ENCODE measurements around the gene TACC2. TPM values are rescaled to one million over a fixed set of nuclear protein-coding genes. Genes with fewer than 3 reads are reported as not detected.
"Not testable (repeated sequence)": the region's sequence is repeated elsewhere in the genome, so short reads cannot be mapped to it uniquely, and the experiment has no call there.

Gene TACC2
- total RNA-seq, 1 donor from 2014 or later, result 10.7 TPM

GRCh38 chr10:122022276-122022675 lies 33.3 kb downstream of the TACC2 start:
- no peaks in the 10 kb centered on the region for H3K9me3 Mint-ChIP-seq
- H3K27me3 ChIP-seq, result no peaks in the 10 kb centered on the region
- no peak overlapping the region for H3K27ac Mint-ChIP-seq
- no peak overlapping the region for H3K27ac ChIP-seq
- H3K4me3 Mint-ChIP-seq, result no peak overlapping the region
- peaks cover 35% of the 10 kb centered on the region for H3F3A ChIP-seq (ENCODE audit: low read depth)
- H3K4me2 ChIP-seq, result no peak overlapping the region
- H3K27me3 Mint-ChIP-seq (ENCODE audit: insufficient read depth, low read depth), result peaks cover 14% of the 10 kb centered on the region
- no peak for DNase-seq (ENCODE audit: low spot score)
- H2AFZ ChIP-seq (replicated peaks), result no peak overlapping the region
- peaks cover 37% of the 10 kb centered on the region for H3K4me1 Mint-ChIP-seq
- H3K9ac ChIP-seq, result no peak overlapping the region
- H3K79me2 ChIP-seq (ENCODE audit: low read depth), result no peaks in the 10 kb centered on the region
- no peaks in the 10 kb centered on the region for H3K9me3 ChIP-seq (ENCODE audit: low read depth)
- peaks cover 36% of the 10 kb centered on the region for H3K4me1 ChIP-seq
- H3K36me3 ChIP-seq, result no peaks in the 10 kb centered on the region
- H3K4me3 ChIP-seq, result no peak overlapping the region
- no peaks in the 10 kb centered on the region for H4K20me1 ChIP-seq (ENCODE audit: low read depth)
- H3K36me3 Mint-ChIP-seq, result no peaks in the 10 kb centered on the region
- TF ChIP-seq EZH2phosphoT487 (IDR thresholded peaks at IDR 0.05) (no peak), CTCF (IDR thresholded peaks at IDR 0.05) (no peak), EZH2 (IDR thresholded peaks at IDR 0.05) (no peak)

- H3K36me3 Mint-ChIP-seq; H3K4me3 Mint-ChIP-seq; H3K27ac ChIP-seq; H3K4me3 ChIP-seq; H3K27ac Mint-ChIP-seq; H3K4me2 ChIP-seq; H3K9me3 ChIP-seq (ENCODE audit: low read depth); H3K9me3 Mint-ChIP-seq; H3K27me3 ChIP-seq; H3K9ac ChIP-seq; H3K36me3 ChIP-seq; H3K79me2 ChIP-seq (ENCODE audit: low read depth); DNase-seq (ENCODE audit: low spot score); H4K20me1 ChIP-seq (ENCODE audit: low read depth); H2AFZ ChIP-seq (replicated peaks): not testable (repeated sequence)
- Mint-ChIP-seq H3K27me3 (ENCODE audit: insufficient read depth, low read depth) (peaks cover 15% of the 10 kb centered on the region), H3K4me1 (peaks cover 33% of the 10 kb centered on the region)
- Histone ChIP-seq H3K4me1 (peaks cover 30% of the 10 kb centered on the region), H3F3A (ENCODE audit: low read depth) (peaks cover 29% of the 10 kb centered on the region)
Measured at GRCh38 chr10:122023257-122023656, 34.3 kb downstream of the TACC2 start.

GRCh38 chr10:122029499-122030199 lies 40.7 kb downstream of the TACC2 start:
- H3K9ac ChIP-seq, result no peak overlapping the region
- no peak for DNase-seq (ENCODE audit: low spot score)
- no peaks in the 10 kb centered on the region for H3K9me3 ChIP-seq (ENCODE audit: low read depth)
- no peak overlapping the region for H3K27ac ChIP-seq
- TF ChIP-seq EZH2phosphoT487 (IDR thresholded peaks at IDR 0.05) (no peak), EZH2 (IDR thresholded peaks at IDR 0.05) (no peak), CTCF (IDR thresholded peaks at IDR 0.05) (no peak)
- no peaks in the 10 kb centered on the region for H3F3A ChIP-seq (ENCODE audit: low read depth)
- Mint-ChIP-seq H3K36me3 (no peaks in the 10 kb centered on the region), H3K27me3 (ENCODE audit: insufficient read depth, low read depth) (peaks cover 8% of the 10 kb centered on the region), H3K4me1 (peaks cover 3% of the 10 kb centered on the region), H3K4me3 (no peak overlapping the region), H3K27ac (no peak overlapping the region), H3K9me3 (no peaks in the 10 kb centered on the region)
- H3K4me1 ChIP-seq, result peaks cover 6% of the 10 kb centered on the region
- H4K20me1 ChIP-seq (ENCODE audit: low read depth), result no peaks in the 10 kb centered on the region
- no peaks in the 10 kb centered on the region for H3K36me3 ChIP-seq
- H3K27me3 ChIP-seq, result no peaks in the 10 kb centered on the region
- H3K79me2 ChIP-seq (ENCODE audit: low read depth), result no peaks in the 10 kb centered on the region
- no peak overlapping the region for H3K4me3 ChIP-seq
- no peak overlapping the region for H2AFZ ChIP-seq (replicated peaks)
- no peak overlapping the region for H3K4me2 ChIP-seq

- DNase-seq (ENCODE audit: low spot score), result no peak
- TF ChIP-seq EZH2phosphoT487 (IDR thresholded peaks at IDR 0.05), result no peak
- TF ChIP-seq CTCF (IDR thresholded peaks at IDR 0.05), result no peak
- TF ChIP-seq EZH2 (IDR thresholded peaks at IDR 0.05), result no peak
- Histone ChIP-seq H3K9me3 (ENCODE audit: low read depth) (no peaks in the 10 kb centered on the region), H3K79me2 (ENCODE audit: low read depth) (no peaks in the 10 kb centered on the region), H4K20me1 (ENCODE audit: low read depth) (no peaks in the 10 kb centered on the region), H3K4me2 (no peak overlapping the region), H2AFZ (replicated peaks) (no peak overlapping the region), H3K4me1 (peaks cover 6% of the 10 kb centered on the region), H3F3A (ENCODE audit: low read depth) (no peaks in the 10 kb centered on the region), H3K36me3 (no peaks in the 10 kb centered on the region), H3K27ac (no peak overlapping the region), H3K27me3 (no peaks in the 10 kb centered on the region), H3K9ac (no peak overlapping the region), H3K4me3 (no peak overlapping the region)
- no peak overlapping the region for H3K27ac Mint-ChIP-seq
- H3K4me1 Mint-ChIP-seq, result peaks cover 3% of the 10 kb centered on the region
- peaks cover 8% of the 10 kb centered on the region for H3K27me3 Mint-ChIP-seq (ENCODE audit: insufficient read depth, low read depth)
- H3K4me3 Mint-ChIP-seq, result no peak overlapping the region
- H3K9me3 Mint-ChIP-seq, result no peaks in the 10 kb centered on the region
- H3K36me3 Mint-ChIP-seq, result no peaks in the 10 kb centered on the region
Measured at GRCh38 chr10:122030200-122030552, 41.2 kb downstream of the TACC2 start.
